Measurements from ENCODE around the gene CSMD2. TPM values are rescaled to one million over a fixed set of nuclear protein-coding genes. Genes with fewer than 3 reads are reported as not detected.

CSMD2 gene
- total and polyA plus RNA-seq, 2 of the 8 experiments (the other 6 are each of a cell fraction or from before 2014, with no cell fraction given), result 7.0 to 14.7 TPM

GRCh38 chr1:33641104-33641830, 523.8 kb downstream of the CSMD2 start (continued):
- no peak for TF ChIP-seq RNF2 (IDR thresholded peaks at IDR 0.05; ENCODE audit: borderline replicate concordance, low read depth, low read length, missing control alignments, poor library complexity, severe bottlenecking)
- TF ChIP-seq TAF1 (IDR thresholded peaks at IDR 0.05; ENCODE audit: low read depth, low read length), result no peak
- TF ChIP-seq CTCF (IDR thresholded peaks at IDR 0.05; ENCODE audit: control extremely low read depth in 1 of 3, insufficient read depth in 1 of 3, low read depth in 1 of 3, low read length in 3 of 3), result peak in 2 of 3 experiments; percentile 48 to 67; a peak in 3 of 4 replicates
- TF ChIP-seq POLR2A (IDR thresholded peaks at IDR 0.05; ENCODE audit: control extremely low read depth in 1 of 2, low read depth in 2 of 2, low read length in 2 of 2), result no peak
- TF ChIP-seq SP1 (IDR thresholded peaks at IDR 0.05; ENCODE audit: low read depth, low read length), result no peak
- no peak for TF ChIP-seq CHD1 (IDR thresholded peaks at IDR 0.05; ENCODE audit: low read depth, low read length)
- TF ChIP-seq BCL11A (IDR thresholded peaks at IDR 0.05; ENCODE audit: low read depth in 2 of 2, low read length in 2 of 2), result no peak
- no peak for TF ChIP-seq CEBPB (IDR thresholded peaks at IDR 0.05; ENCODE audit: low read depth, low read length)
